Endometrial microvascular endothelial cells (primary cell): ENCODE data around the gene CTNNA1. TPM values are rescaled to one million over a fixed set of nuclear protein-coding genes. Genes with fewer than 3 reads are reported as not detected.
"Not testable (repeated sequence)": the region's sequence is repeated elsewhere in the genome, so short reads cannot be mapped to it uniquely, and the experiment has no call there.

Experiments
- in situ Hi-C: cut with HindIII; loops from 2 replicates; pipeline ENCODE4 v1.10.0; 2017; ENCODE audit warnings: low sequenced_read_pairs, low pct_unique_long_range_greater_than_20kb; ENCODE audit errors: inconsistent ontology term
- total RNA-seq: library from RNA; depleted of rRNA; stranded (reverse); fragments of >200 nt; gene quantifications from one replicate; pipeline ENCODE4 v1.2.3, GENCODE V29; 2015; ENCODE audit errors: inconsistent ontology term

CTNNA1 gene
- total RNA-seq, 1 donor from 2014 or later = 386 TPM

- in situ Hi-C loops = no loop called here
Observed at GRCh38 chr5:138722544-138723177, 30.6 kb upstream of the CTNNA1 start.

GRCh38 chr5:138724470-138725146 lies 28.6 kb upstream of the CTNNA1 start:
- in situ Hi-C loops = no loop called here

GRCh38 chr5:138725153-138725817 lies 27.9 kb upstream of the CTNNA1 start:
- in situ Hi-C loops = no loop called here

DNA sequence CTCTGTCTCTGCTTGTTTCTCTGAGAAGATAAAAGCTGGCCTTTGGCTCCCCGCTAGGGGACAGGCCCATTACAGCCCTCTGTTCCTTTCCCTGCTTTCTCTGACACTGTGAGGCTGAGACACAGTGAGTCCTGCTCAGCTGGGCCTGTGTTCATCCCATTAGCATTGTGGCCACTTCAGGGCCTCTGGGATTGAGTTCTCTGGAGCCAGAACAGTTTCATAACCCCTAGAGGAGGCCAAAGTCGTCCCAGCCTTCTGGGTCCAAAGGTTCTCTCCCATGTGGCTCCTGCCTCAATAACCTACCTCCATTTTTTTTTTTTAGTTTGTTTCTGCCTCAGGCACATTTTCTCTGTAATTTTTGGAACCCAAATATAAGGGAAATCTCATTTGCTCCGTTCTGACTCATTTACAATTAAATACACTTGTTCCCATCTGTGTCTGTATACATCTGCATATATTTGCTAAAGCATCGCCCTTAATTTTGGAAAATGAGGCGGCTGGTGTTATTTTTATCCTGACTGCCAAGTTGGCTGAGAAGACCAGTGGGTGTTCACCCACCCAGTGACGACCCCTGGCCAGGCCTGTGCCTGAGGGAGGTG lies 27.3 kb upstream of the CTNNA1 start:
- in situ Hi-C loops = no loop called here

DNA sequence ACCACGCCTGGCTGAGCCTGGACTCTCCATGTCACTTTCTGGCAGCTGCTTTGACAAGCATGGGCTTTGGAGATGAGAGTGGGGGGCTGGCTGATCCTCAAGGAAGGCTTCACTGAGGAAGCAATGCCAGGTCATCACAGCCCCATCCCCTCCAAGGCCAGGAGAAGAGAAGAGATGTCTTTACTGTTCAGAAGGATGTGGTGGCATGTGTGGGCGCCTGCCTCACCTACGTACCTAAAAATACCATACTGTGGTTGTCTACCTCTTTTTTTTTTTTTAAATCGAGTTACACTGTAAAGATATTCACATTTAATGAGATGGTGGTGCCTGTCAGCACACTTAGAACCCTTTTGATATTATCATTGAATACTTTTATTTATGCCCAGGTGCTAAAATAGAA lies 26.4 kb upstream of the CTNNA1 start:
- in situ Hi-C loops = no loop called here

DNA sequence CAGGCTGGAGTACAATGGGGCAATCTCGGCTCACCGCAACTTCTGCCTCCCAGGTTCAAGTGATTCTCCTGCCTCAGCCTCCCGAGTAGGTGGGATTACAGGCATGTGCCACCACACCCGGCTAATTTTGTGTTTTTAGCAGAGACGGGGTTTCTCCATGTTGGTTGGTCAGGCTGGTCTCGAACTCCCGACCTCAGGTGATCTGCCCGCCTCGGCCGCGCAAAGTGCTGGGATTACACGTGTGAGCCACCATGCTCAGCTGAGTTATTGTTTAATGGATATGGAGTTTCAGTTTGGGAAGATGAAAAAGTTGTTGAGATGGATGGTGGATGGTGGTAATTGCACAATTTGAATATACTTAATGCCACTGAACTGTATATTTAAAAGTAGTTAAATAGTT lies 22.7 kb upstream of the CTNNA1 start:
- in situ Hi-C loops = not testable (repeated sequence)

DNA sequence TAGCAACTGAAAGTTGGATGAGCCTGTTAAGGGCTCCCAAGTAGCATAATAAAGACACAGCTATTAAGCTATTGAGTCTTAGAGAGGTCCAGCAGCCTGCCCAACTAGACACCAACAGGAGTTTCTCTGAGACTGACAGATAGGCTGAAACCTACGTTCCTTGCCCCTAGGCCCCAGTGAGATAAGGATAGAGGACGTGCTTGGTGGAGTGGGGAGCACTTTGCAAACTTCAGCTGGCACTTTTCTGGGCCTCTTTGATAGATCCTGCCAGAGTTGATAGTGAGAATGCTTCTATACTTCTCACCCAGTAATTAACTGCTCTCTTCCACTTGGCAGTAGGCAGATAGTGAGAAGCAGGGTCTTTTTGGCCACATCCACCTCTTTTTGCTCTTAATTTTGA lies 20.8 kb upstream of the CTNNA1 start:
- in situ Hi-C loops = no loop called here

DNA sequence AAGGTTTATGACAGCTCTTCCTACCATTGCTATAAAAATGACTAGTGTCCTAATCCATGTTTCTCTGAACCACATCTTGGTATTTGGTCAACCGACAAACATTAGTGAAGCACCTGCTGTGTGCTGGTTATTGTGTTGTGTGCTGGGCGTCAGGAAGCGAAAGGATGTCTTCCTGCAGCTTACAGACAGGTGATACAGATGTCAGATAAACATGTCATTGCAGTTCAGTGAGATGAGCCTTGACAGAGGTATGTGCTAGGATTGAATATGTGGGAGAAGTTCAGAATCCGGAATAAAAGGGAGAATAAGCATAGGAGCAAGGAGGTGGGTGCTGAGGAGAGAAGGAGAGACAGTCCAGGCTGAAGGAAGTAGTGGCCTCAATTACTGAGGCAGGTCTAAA lies 20.3 kb upstream of the CTNNA1 start:
- in situ Hi-C loops = no loop called here

GRCh38 chr5:138733509-138733908 lies 19.7 kb upstream of the CTNNA1 start:
- in situ Hi-C loops = no loop called here

DNA sequence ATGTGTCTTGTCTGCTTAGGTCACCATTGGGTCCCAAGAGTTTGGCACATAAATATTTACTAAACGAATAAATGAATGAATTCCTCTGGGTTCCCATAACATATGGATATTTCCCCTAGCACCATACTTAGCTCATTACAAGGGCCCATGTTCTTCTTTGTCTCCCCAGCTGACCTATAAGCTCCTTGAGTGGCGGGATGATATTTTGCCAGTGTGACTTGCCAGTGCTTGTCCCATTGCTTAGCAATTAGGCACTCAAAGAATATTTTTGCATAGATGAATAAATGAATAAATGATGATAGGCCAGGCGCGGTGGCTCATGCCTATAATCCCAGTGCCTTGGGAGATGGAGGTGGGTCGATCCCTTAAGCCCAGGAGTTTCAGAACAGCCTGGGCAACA lies 16.9 kb upstream of the CTNNA1 start:
- in situ Hi-C loops = no loop called here

DNA sequence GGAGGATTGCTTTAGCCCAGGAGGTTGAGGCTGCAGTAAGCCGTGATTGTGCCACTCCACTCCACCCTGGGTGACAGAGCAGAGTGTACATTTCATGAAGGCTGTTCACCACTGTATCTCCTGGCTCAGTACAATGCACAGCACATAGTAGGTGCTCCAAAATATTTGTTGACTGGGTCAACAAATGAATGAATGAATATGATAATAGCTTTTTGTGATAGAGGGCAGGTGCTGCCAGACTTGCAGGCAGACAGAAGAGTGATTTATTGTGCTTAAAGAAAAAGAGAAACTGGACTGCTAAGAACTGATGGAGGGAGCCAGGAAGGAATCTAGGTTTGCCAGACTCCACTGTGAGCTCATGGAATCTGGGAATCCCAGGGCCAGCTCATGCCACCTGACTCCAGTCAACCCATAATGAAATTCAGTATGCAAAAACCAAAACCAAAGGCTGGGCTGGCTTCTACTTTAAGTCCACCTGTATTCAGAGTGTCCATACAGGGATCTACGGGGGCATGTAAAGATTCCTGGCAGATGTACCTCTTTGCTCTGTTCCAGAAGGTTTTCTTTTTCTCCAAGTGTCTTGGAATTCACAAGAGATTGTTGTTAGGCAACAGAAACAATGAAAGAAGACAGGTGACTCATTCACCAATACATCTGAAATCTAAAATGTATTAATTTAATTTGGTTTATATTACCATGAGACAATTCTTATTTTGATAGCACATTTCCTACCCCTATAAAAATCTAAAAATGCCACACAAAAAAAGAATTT lies 15.5 kb upstream of the CTNNA1 start:
- in situ Hi-C loops = no loop called here

DNA sequence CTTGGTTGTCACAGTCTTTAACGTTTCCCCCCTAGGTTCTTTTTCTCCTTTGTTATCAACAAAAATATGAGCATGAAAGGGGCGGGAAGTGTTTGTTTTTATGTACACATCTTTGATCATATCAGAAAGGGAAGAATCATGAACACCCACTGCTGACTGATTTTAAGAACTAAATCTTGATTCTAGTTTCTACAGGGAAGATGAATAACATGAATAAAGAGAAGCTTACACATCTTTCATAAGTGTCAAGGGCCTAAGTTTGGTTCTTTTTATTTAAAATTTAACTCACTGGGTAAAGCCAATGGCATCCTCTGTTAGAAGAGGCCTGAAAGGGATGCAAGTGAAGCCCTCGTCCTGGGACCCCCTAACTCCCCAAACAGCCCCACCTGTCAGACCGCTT lies 14.8 kb upstream of the CTNNA1 start:
- in situ Hi-C loops = no loop called here

- in situ Hi-C loops = no loop called here
Observed at GRCh38 chr5:138739938-138740337, 13.3 kb upstream of the CTNNA1 start.

DNA sequence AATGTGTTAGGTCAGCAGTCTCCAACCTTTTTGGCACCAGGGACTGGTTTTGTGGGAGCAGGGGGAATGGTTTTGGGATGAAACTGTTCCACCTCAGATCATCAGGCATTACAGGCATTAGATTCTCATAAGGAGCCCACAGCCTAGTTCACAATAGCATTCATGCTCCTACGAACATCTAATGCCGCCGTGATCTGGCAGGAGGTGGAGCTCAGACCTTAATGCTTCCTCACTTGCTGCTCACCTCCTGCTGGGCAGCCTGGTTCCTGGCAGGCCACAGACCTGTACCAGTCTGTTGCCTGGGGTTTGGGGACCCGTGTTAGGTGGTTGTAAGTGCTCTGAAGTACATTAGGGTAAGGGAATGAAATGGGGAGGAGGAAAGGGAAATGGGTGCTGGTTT lies 9.7 kb upstream of the CTNNA1 start:
- in situ Hi-C loops = no loop called here

GRCh38 chr5:138745268-138745667 lies 8.0 kb upstream of the CTNNA1 start:
- in situ Hi-C loops = no loop called here

GRCh38 chr5:138748630-138749081 lies 4.6 kb upstream of the CTNNA1 start:
- in situ Hi-C loops = no loop called here

- in situ Hi-C loops = not testable (repeated sequence)
Observed at GRCh38 chr5:138751344-138751743, 1.9 kb upstream of the CTNNA1 start.

GRCh38 chr5:138752341-138752950 lies 779 bp upstream of the CTNNA1 start:
- in situ Hi-C loops = no loop called here
